Ascending aorta (tissue), 2 donors: ENCODE measurements around the gene KCNG4. TPM values are rescaled to one million over a fixed set of nuclear protein-coding genes. Genes with fewer than 3 reads are reported as not detected.

Experiments
- DNase-seq, 2 donors: peaks; one replicate each; pipeline ENCODE4 v3.0.0-alpha.2; 2019; ENCODE audit warnings: low spot score in 2 of 2
- H3K27ac ChIP-seq, 2 donors: fragments of 200-600 bp; sonication (generic); one replicate each; pipeline ENCODE4 v1.5.1; 2016 to 2017; ENCODE audit warnings: mild to moderate bottlenecking in 1 of 2
- H3K27me3 ChIP-seq: fragments of 200-600 bp; sonication (generic); one replicate; pipeline ENCODE4 v1.5.1; 2017
- H3K36me3 ChIP-seq, 2 donors: fragments of 200-600 bp; sonication (generic); one replicate each; pipeline ENCODE4 v1.5.1; 2016
- H3K4me1 ChIP-seq, 2 donors: fragments of 200-600 bp; sonication (generic); one replicate each; pipeline ENCODE4 v1.5.1; 2016 to 2017; ENCODE audit warnings: mild to moderate bottlenecking in 1 of 2
- H3K4me3 ChIP-seq, 2 donors: fragments of 200-600 bp; sonication (generic); one replicate each; pipeline ENCODE4 v1.5.1; 2016 to 2017; ENCODE audit warnings: mild to moderate bottlenecking in 1 of 2
- H3K9me3 ChIP-seq, 2 donors: fragments of 200-600 bp; sonication (generic); one replicate each; pipeline ENCODE4 v1.5.1; 2016
- intact Hi-C: fragments of 100-400 bp; cut with DNase I; formaldehyde crosslinking; loops from one replicate; pipeline ENCODE4 v1.15.1; 2023
- total RNA-seq: library from RNA; depleted of rRNA; stranded (reverse); fragments of >200 nt; gene quantifications from one replicate; pipeline ENCODE4 v1.1.0, GENCODE V29; 2016
- TF ChIP-seq, protein P1 (sequence below), 3 experiments: fragments of 200-600 bp in 2 of 3; fragments of 450-650 bp in 1 of 3; sonication (generic) in 2 of 3; IDR thresholded peaks; one replicate each; pipeline ENCODE4 v1.5.1; 2016 to 2019; ENCODE audit warnings: antibody characterized with exemption in 3 of 3, mild to moderate bottlenecking in 1 of 3, moderate library complexity in 1 of 3

The KCNG4 gene
- total RNA-seq, 1 donor from 2014 or later = not detected

GRCh38 chr16:84282533-84282932 lies 42.7 kb upstream of the KCNG4 start:
- no peak overlapping the region for H3K27ac ChIP-seq
- no peaks in the 10 kb centered on the region for H3K36me3 ChIP-seq
- no peaks in the 10 kb centered on the region for H3K27me3 ChIP-seq
- H3K9me3 ChIP-seq = no peaks in the 10 kb centered on the region
- H3K4me3 ChIP-seq = no peak overlapping the region
- DNase-seq = no peak
- TF ChIP-seq, protein P1, sequence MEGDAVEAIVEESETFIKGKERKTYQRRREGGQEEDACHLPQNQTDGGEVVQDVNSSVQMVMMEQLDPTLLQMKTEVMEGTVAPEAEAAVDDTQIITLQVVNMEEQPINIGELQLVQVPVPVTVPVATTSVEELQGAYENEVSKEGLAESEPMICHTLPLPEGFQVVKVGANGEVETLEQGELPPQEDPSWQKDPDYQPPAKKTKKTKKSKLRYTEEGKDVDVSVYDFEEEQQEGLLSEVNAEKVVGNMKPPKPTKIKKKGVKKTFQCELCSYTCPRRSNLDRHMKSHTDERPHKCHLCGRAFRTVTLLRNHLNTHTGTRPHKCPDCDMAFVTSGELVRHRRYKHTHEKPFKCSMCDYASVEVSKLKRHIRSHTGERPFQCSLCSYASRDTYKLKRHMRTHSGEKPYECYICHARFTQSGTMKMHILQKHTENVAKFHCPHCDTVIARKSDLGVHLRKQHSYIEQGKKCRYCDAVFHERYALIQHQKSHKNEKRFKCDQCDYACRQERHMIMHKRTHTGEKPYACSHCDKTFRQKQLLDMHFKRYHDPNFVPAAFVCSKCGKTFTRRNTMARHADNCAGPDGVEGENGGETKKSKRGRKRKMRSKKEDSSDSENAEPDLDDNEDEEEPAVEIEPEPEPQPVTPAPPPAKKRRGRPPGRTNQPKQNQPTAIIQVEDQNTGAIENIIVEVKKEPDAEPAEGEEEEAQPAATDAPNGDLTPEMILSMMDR (IDR thresholded peaks at IDR 0.05) = no peak
- no peaks in the 10 kb centered on the region for H3K4me1 ChIP-seq
- intact Hi-C loops = no loop called here

GRCh38 chr16:84281074-84281473 lies 41.3 kb upstream of the KCNG4 start:
- Histone ChIP-seq H3K9me3 (no peaks in the 10 kb centered on the region), H3K27ac (no peak overlapping the region), H3K4me3 (no peak overlapping the region), H3K4me1 (no peaks in the 10 kb centered on the region), H3K36me3 (no peaks in the 10 kb centered on the region), H3K27me3 (no peaks in the 10 kb centered on the region)
- intact Hi-C loops = loop anchor here (2.0 kb wide), 1 partner anchor 204 kb away; no protein-coding TSS in a partner anchor
- TF ChIP-seq, protein P1 (IDR thresholded peaks at IDR 0.05) = no peak
- DNase-seq = no peak

GRCh38 chr16:84279881-84280280 lies 40.1 kb upstream of the KCNG4 start:
- Histone ChIP-seq H3K36me3 (no peaks in the 10 kb centered on the region), H3K27me3 (no peaks in the 10 kb centered on the region), H3K9me3 (no peaks in the 10 kb centered on the region), H3K4me3 (no peak overlapping the region), H3K27ac (no peak overlapping the region), H3K4me1 (no peaks in the 10 kb centered on the region)
- TF ChIP-seq, protein P1 (IDR thresholded peaks at IDR 0.05) = no peak
- DNase-seq = no peak
- intact Hi-C loops = loop anchor here (2.0 kb wide), 1 partner anchor 205 kb away; no protein-coding TSS in a partner anchor

- Histone ChIP-seq H3K9me3 (no peaks in the 10 kb centered on the region), H3K27me3 (no peaks in the 10 kb centered on the region), H3K4me3 (no peak overlapping the region), H3K27ac (no peak overlapping the region), H3K36me3 (no peaks in the 10 kb centered on the region), H3K4me1 (no peaks in the 10 kb centered on the region)
- TF ChIP-seq, protein P1 (IDR thresholded peaks at IDR 0.05) = no peak
- DNase-seq = no peak
- intact Hi-C loops = no loop called here
These were observed 39.2 kb upstream of the KCNG4 start for GRCh38 chr16:84278968-84279367.

- TF ChIP-seq, protein P1 (IDR thresholded peaks at IDR 0.05) = no peak
- Histone ChIP-seq H3K27ac (no peak overlapping the region), H3K36me3 (no peaks in the 10 kb centered on the region), H3K27me3 (no peaks in the 10 kb centered on the region), H3K9me3 (no peaks in the 10 kb centered on the region), H3K4me1 (no peaks in the 10 kb centered on the region), H3K4me3 (no peak overlapping the region)
- intact Hi-C loops = no loop called here
- no peak for DNase-seq
These were observed 38.5 kb upstream of the KCNG4 start for GRCh38 chr16:84278333-84278732.
